CD14-positive monocyte (primary cell): ENCODE measurements around the gene TANC1. TPM values are rescaled to one million over a fixed set of nuclear protein-coding genes. Genes with fewer than 3 reads are reported as not detected.

ENCODE experiments used
- DNase-seq, 3 donors: peaks; one replicate each; pipeline ENCODE4 v3.0.0-alpha.2; 2011 to 2022
- H2AFZ ChIP-seq: 2 replicates; pipeline ENCODE4 v1.6.0; 2012; ENCODE audit warnings: mild to moderate bottlenecking, low read depth, low read length, inconsistent platforms; ENCODE audit not compliant: insufficient read depth, poor library complexity, severe bottlenecking
- H3K27ac ChIP-seq, 2 donors: 1 replicate in 1 of 2; 2 replicates in 1 of 2; pipeline ENCODE4 v1.5.1; 2012 to 2013; ENCODE audit warnings: low read length in 2 of 2, control low read depth in 1 of 2, inconsistent platforms in 1 of 2, low read depth in 1 of 2, mild to moderate bottlenecking in 1 of 2
- H3K27me3 ChIP-seq, 2 donors: one replicate each; pipeline versions ENCODE4 v1.6.0 to v1.6.1; 2011 to 2013; ENCODE audit warnings: low read length in 2 of 2; ENCODE audit not compliant: control insufficient read depth in 2 of 2, insufficient read depth in 2 of 2
- H3K36me3 ChIP-seq, 2 donors: replicated peaks in 1 of 2; 1 replicate in 1 of 2; 2 replicates in 1 of 2; pipeline versions ENCODE4 v1.5.1 to v1.6.1; 2012 to 2013; ENCODE audit warnings: low read length in 2 of 2, control low read depth in 1 of 2, inconsistent platforms in 1 of 2, mild to moderate bottlenecking in 1 of 2; ENCODE audit not compliant: insufficient read depth in 2 of 2, control insufficient read depth in 1 of 2
- H3K4me1 ChIP-seq, 2 donors: 1 replicate in 1 of 2; 2 replicates in 1 of 2; pipeline versions ENCODE4 v1.5.1 to v1.6.1; 2012 to 2013; ENCODE audit warnings: low read length in 2 of 2, control low read depth in 1 of 2, inconsistent platforms in 1 of 2, mild to moderate bottlenecking in 1 of 2, moderate library complexity in 1 of 2; ENCODE audit not compliant: insufficient read depth in 2 of 2, control insufficient read depth in 1 of 2
- H3K4me2 ChIP-seq: replicated peaks from 2 replicates; pipeline ENCODE3; 2012; ENCODE audit warnings: low read length, moderate library complexity, mild to moderate bottlenecking; ENCODE audit not compliant: poor library complexity, severe bottlenecking; ENCODE audit errors: extremely low read depth
- H3K4me3 ChIP-seq, 3 experiments: fragments of 200-600 bp in 1 of 3; sonication (generic) in 1 of 3; replicated peaks in 1 of 3; 1 replicate in 2 of 3; 2 replicates in 1 of 3; pipeline ENCODE4 v1.5.1; 2011 to 2013; ENCODE audit warnings: low read length in 3 of 3, mild to moderate bottlenecking in 3 of 3, control low read depth in 2 of 3, low read depth in 2 of 3, inconsistent platforms in 1 of 3, moderate library complexity in 1 of 3
- H3K79me2 ChIP-seq: 2 replicates; pipeline ENCODE4 v1.6.0; 2012; ENCODE audit warnings: mild to moderate bottlenecking, control low read depth, inconsistent platforms, low read length, moderate library complexity; ENCODE audit not compliant: insufficient read depth
- H3K9ac ChIP-seq: 2 replicates; pipeline ENCODE4 v1.6.0; 2017; ENCODE audit warnings: low read length, mild to moderate bottlenecking; ENCODE audit not compliant: insufficient read depth, poor library complexity, severe bottlenecking
- H3K9me3 ChIP-seq, 2 donors: replicated peaks in 1 of 2; 1 replicate in 1 of 2; 2 replicates in 1 of 2; pipeline versions ENCODE4 v1.5.1 to v1.6.1; 2012 to 2013; ENCODE audit warnings: low read length in 2 of 2, control low read depth in 1 of 2; ENCODE audit not compliant: control insufficient read depth in 1 of 2, insufficient read depth in 1 of 2
- H4K20me1 ChIP-seq: 2 replicates; pipeline ENCODE4 v1.6.0; 2012; ENCODE audit warnings: mild to moderate bottlenecking, low read length, control low read depth, moderate library complexity; ENCODE audit not compliant: insufficient read depth
- H3K27ac Mint-ChIP-seq, 7 donors: one replicate each; pipeline ENCODE4 v1.8.0; 2020; ENCODE audit warnings: mild to moderate bottlenecking in 7 of 7, mixed read lengths in 7 of 7, moderate library complexity in 6 of 7, inconsistent platforms in 2 of 7
- H3K27me3 Mint-ChIP-seq, 3 donors: one replicate each; pipeline ENCODE4 v1.8.0; 2021 to 2022; ENCODE audit warnings: low read depth in 3 of 3, mild to moderate bottlenecking in 3 of 3, mixed read lengths in 3 of 3, moderate library complexity in 3 of 3, inconsistent platforms in 1 of 3
- H3K36me3 Mint-ChIP-seq, 2 donors: one replicate each; pipeline ENCODE4 v1.8.0; 2020; ENCODE audit warnings: mixed read lengths in 2 of 2, inconsistent platforms in 1 of 2, mild to moderate bottlenecking in 1 of 2
- H3K4me1 Mint-ChIP-seq: one replicate; pipeline ENCODE4 v1.8.0; 2020; ENCODE audit warnings: mild to moderate bottlenecking, mixed read lengths
- H3K4me3 Mint-ChIP-seq, 2 donors: one replicate each; pipeline ENCODE4 v1.8.0; 2020; ENCODE audit warnings: mild to moderate bottlenecking in 2 of 2, mixed read lengths in 2 of 2, moderate library complexity in 1 of 2
- H3K9me3 Mint-ChIP-seq, 7 donors: one replicate each; pipeline ENCODE4 v1.8.0; 2020 to 2022; ENCODE audit warnings: mixed read lengths in 7 of 7, mild to moderate bottlenecking in 6 of 7, moderate library complexity in 6 of 7, inconsistent platforms in 2 of 7
- WGBS: methylation state at CpG from one replicate; pipeline ENCODE4 v1.1.5; 2013; ENCODE audit warnings: missing lambda C conversion rate; ENCODE audit not compliant: insufficient coverage; 5-methylcytosine and 5-hydroxymethylcytosine counted together
- intact Hi-C, 2 donors: fragments of 100-400 bp; cut with micrococcal nuclease; formaldehyde crosslinking; loops; one replicate each; pipeline versions ENCODE4 v1.15.0 to v1.15.1; 2023
- polyA plus RNA-seq, 3 donors: library from polyadenylated mRNA; depleted of rRNA in 1 of 3; unstranded in 2 of 3; stranded (reverse) in 1 of 3; fragments of 300-500 nt in 2 of 3; fragments of >200 nt in 1 of 3; fragmentation: Illumina TruSeq in 2 of 3; gene quantifications; 1 replicate in 2 of 3; 2 replicates in 1 of 3; pipeline ENCODE4 v1.2.3, GENCODE V29; 2012 to 2021
- TF ChIP-seq, protein P1 (sequence below): fragments of 200-600 bp; IDR thresholded peaks from one replicate; pipeline ENCODE4 v1.8.0; 2022; ENCODE audit warnings: antibody characterized with exemption, mild to moderate bottlenecking

Gene TANC1
- polyA plus RNA-seq, 3 donors: 0.04 TPM; not detected in 2

DNA sequence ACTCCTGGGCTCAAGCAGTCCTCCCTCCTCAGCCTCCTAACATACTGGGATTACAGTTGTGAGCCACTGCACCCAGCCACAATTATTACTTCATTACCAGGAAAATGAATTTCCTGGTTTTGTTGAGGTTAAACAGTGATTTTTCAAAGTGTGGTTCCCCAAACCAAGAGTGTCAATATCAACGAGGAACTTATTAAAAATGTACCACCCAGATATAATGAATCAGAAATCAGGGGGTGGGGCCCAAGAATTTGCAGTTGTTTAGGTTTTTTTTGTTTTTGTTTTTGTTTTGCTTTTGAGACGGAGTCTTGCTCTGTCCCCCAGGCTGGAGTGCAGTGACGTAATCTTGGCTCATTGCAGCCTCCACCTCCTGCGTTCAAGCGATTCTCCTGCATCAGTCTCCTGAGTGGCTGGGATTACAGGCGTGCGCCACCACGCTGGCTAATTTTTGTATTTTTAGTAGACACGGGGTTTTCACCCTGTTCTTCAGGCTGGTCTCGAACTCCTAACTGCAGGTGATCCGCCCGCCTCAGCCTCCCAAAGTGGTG is 224.0 kb downstream of the TANC1 start:
- Histone ChIP-seq H4K20me1 (no peaks in the 10 kb centered on the region), H3K27me3 (no peaks in the 10 kb centered on the region), H3K9ac (no peak overlapping the region), H3K27ac (peak overlapping the region in 1 of 2 donors; percentile 26), H3K4me1 (peaks cover 23 to 25% of the 10 kb centered on the region in 2 donors), H3K9me3 (no peaks in the 10 kb centered on the region), H3K79me2 (no peaks in the 10 kb centered on the region), H3K36me3 (no peaks in the 10 kb centered on the region), H3K4me2 (peak overlapping the region; percentile 33), H2AFZ (no peak overlapping the region), H3K4me3 (peak overlapping the region in 1 of 3 experiments; percentile 26)
- peaks cover 24% of the 10 kb centered on the region for H3K4me1 Mint-ChIP-seq
- H3K36me3 Mint-ChIP-seq: no peaks in the 10 kb centered on the region
- TF ChIP-seq, protein P1, sequence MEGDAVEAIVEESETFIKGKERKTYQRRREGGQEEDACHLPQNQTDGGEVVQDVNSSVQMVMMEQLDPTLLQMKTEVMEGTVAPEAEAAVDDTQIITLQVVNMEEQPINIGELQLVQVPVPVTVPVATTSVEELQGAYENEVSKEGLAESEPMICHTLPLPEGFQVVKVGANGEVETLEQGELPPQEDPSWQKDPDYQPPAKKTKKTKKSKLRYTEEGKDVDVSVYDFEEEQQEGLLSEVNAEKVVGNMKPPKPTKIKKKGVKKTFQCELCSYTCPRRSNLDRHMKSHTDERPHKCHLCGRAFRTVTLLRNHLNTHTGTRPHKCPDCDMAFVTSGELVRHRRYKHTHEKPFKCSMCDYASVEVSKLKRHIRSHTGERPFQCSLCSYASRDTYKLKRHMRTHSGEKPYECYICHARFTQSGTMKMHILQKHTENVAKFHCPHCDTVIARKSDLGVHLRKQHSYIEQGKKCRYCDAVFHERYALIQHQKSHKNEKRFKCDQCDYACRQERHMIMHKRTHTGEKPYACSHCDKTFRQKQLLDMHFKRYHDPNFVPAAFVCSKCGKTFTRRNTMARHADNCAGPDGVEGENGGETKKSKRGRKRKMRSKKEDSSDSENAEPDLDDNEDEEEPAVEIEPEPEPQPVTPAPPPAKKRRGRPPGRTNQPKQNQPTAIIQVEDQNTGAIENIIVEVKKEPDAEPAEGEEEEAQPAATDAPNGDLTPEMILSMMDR: no peak
- no peaks in the 10 kb centered on the region for H3K27me3 Mint-ChIP-seq
- H3K4me3 Mint-ChIP-seq: peak overlapping the region; percentile 53 to 75
- H3K9me3 Mint-ChIP-seq: no peaks in the 10 kb centered on the region
- intact Hi-C loops: no loop called here
- DNase-seq: peak in 2 of 3 donors; percentile 11 to 20
- H3K27ac Mint-ChIP-seq: peak overlapping the region in 4 of 7 donors; percentile 32 to 83 (median 66)
- WGBS: 46% methylated on average over 4 of the region's 12 CpGs

DNA sequence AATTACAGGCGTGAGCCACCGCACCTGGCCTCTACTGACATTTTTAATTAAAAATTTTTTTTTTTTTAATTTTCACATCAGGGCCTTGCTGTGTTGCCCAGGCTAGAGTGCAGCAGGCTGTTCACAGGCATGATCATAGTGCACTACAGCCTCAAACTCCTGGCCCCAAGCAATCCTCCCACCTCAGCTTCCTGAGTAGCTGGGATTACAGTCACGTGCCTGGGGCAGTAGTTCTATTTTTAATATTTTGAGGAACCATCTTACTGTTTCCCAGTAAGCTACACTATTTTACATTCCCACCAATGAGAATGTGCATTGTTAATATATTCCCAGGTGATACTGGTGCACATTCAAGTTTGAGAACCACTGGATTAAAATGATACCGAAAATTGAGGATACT is 225.4 kb downstream of the TANC1 start:
- Histone ChIP-seq H3K27ac (no peak overlapping the region), H3K4me2 (no peak overlapping the region), H3K9ac (no peak overlapping the region), H3K36me3 (no peaks in the 10 kb centered on the region), H3K9me3 (no peaks in the 10 kb centered on the region), H3K27me3 (no peaks in the 10 kb centered on the region), H4K20me1 (no peaks in the 10 kb centered on the region), H3K79me2 (no peaks in the 10 kb centered on the region), H2AFZ (no peak overlapping the region), H3K4me3 (no peak overlapping the region), H3K4me1 (peaks cover 23 to 25% of the 10 kb centered on the region in 2 donors)
- WGBS: 86% methylated on average over 1 of the region's 4 CpGs
- no peaks in the 10 kb centered on the region for H3K36me3 Mint-ChIP-seq
- H3K27ac Mint-ChIP-seq: no peak overlapping the region
- TF ChIP-seq, protein P1: no peak
- intact Hi-C loops: no loop called here
- peaks cover 24% of the 10 kb centered on the region for H3K4me1 Mint-ChIP-seq
- no peaks in the 10 kb centered on the region for H3K27me3 Mint-ChIP-seq
- H3K9me3 Mint-ChIP-seq: no peaks in the 10 kb centered on the region
- no peak for DNase-seq
- H3K4me3 Mint-ChIP-seq: no peak overlapping the region
